ENCODE data around the gene PTK6.
A peak's percentile ranks its signal among the peaks of the same experiment; 100 is the strongest.

PTK6 gene

GRCh38 chr20:63556873-63557478 is 19.8 kb upstream of the PTK6 start:
- DNase-seq, result no peak

GRCh38 chr20:63555661-63556381 is 18.6 kb upstream of the PTK6 start:
- peak; percentile 5 for DNase-seq

- DNase-seq, result peak; percentile 35
Observed at GRCh38 chr20:63554361-63555278, 17.4 kb upstream of the PTK6 start.

- peak; percentile 50 for DNase-seq
Observed at GRCh38 chr20:63553933-63554290, 16.7 kb upstream of the PTK6 start, which contains the start of gene FNDC11. FNDC11 (plus strand) TSS chr20:63554159; CDS start chr20:63555664, 1,505 bp downstream.

GRCh38 chr20:63553251-63553932 is 16.2 kb upstream of the PTK6 start:
- DNase-seq, result peak; percentile 15

- DNase-seq, result no peak
Observed at GRCh38 chr20:63552481-63553249, 15.5 kb upstream of the PTK6 start.

GRCh38 chr20:63551068-63551467 is 13.9 kb upstream of the PTK6 start:
- no peak for DNase-seq

- no peak for DNase-seq
Observed at GRCh38 chr20:63549679-63550282, 12.6 kb upstream of the PTK6 start.

GRCh38 chr20:63549019-63549418 is 11.8 kb upstream of the PTK6 start:
- no peak for DNase-seq

GRCh38 chr20:63548542-63548941 is 11.4 kb upstream of the PTK6 start:
- DNase-seq, result no peak

GRCh38 chr20:63547725-63548480 is 10.7 kb upstream of the PTK6 start, which contains the start of gene SRMS:
SRMS (minus strand) TSS chr20:63547749; CDS start chr20:63547463, 286 bp downstream.
- DNase-seq, result no peak

- no peak for DNase-seq
Observed at GRCh38 chr20:63546956-63547724, 10.0 kb upstream of the PTK6 start.

- DNase-seq, result no peak
Observed at GRCh38 chr20:63546256-63546955, 9.2 kb upstream of the PTK6 start.

- DNase-seq, result no peak
Observed at GRCh38 chr20:63545814-63546213, 8.6 kb upstream of the PTK6 start.

GRCh38 chr20:63544958-63545516 is 7.9 kb upstream of the PTK6 start:
- no peak for DNase-seq

GRCh38 chr20:63544241-63544957 is 7.2 kb upstream of the PTK6 start:
- DNase-seq, result no peak

- no peak for DNase-seq
Observed at GRCh38 chr20:63543733-63544132, 6.6 kb upstream of the PTK6 start.

GRCh38 chr20:63543131-63543530 is 6.0 kb upstream of the PTK6 start:
- DNase-seq, result no peak
